GM10248 (cell line): Measurements from ENCODE around the gene SPOCK3.
"Not testable (repeated sequence)": the region's sequence is repeated elsewhere in the genome, so short reads cannot be mapped to it uniquely, and the experiment has no call there.

Experiments used
- CTCF ChIA-PET: fragments of 300-600 bp; sonication (Branson Sonifier 250); formaldehyde crosslinking; extraction: SDS; loops from one replicate; lab custom pipeline; 2021; ENCODE audit warnings: antibody characterized with exemption; lab: Yijun Ruan, JAX
- POLR2A ChIA-PET: fragments of 350-650 bp; sonication (Branson Sonifier 250); formaldehyde crosslinking; extraction: SDS; loops from one replicate; lab custom pipeline; 2020; ENCODE audit warnings: antibody characterized with exemption; lab: Yijun Ruan, JAX
- DNase-seq: peaks from one replicate; pipeline ENCODE4 v3.0.0; 2012; ENCODE audit errors: extremely low spot score
- CTCF ChIP-seq: IDR thresholded peaks from 2 replicates; pipeline ENCODE4 v1.5.1; 2012; ENCODE audit warnings: mild to moderate bottlenecking, low read depth; ENCODE audit errors: extremely low read depth, missing control alignments, control extremely low read depth

SPOCK3 gene

GRCh38 chr4:166726832-166727231 is 507.5 kb downstream of the SPOCK3 start:
- ChIA-PET POLR2A (no interaction called here), CTCF (no interaction called here)
- no peak for TF ChIP-seq CTCF
- DNase-seq, result no peak

GRCh38 chr4:166724369-166724768 is 509.9 kb downstream of the SPOCK3 start:
- no peak for TF ChIP-seq CTCF
- POLR2A ChIA-PET, result no interaction called here
- CTCF ChIA-PET, result no interaction called here
- DNase-seq, result no peak

GRCh38 chr4:166723532-166724140 is 510.7 kb downstream of the SPOCK3 start:
- ChIA-PET POLR2A (no interaction called here), CTCF (no interaction called here)
- no peak for DNase-seq
- TF ChIP-seq CTCF, result no peak

- POLR2A ChIA-PET, result not testable (repeated sequence)
- CTCF ChIA-PET, result interaction anchor here (1.0 kb wide), 1 partner anchor 15 kb away, joined by 4 read pairs; no protein-coding TSS in a partner anchor
These were observed 518.3 kb downstream of the SPOCK3 start for GRCh38 chr4:166715748-166716713.

GRCh38 chr4:166700592-166700991 is 533.7 kb downstream of the SPOCK3 start:
- CTCF ChIA-PET, result no interaction called here
- POLR2A ChIA-PET, result no interaction called here
- DNase-seq, result no peak
- TF ChIP-seq CTCF, result no peak

More at GRCh38 chr4:166715748-166716713, 518.3 kb downstream of the SPOCK3 start:
- not testable (repeated sequence) for DNase-seq

- DNase-seq, result no peak
- CTCF ChIA-PET, result no interaction called here
- POLR2A ChIA-PET, result no interaction called here
- no peak for TF ChIP-seq CTCF
These were observed 545.5 kb downstream of the SPOCK3 start for GRCh38 chr4:166688835-166689234.

GRCh38 chr4:166687828-166688227 is 546.5 kb downstream of the SPOCK3 start:
- ChIA-PET CTCF (no interaction called here), POLR2A (no interaction called here)
- no peak for TF ChIP-seq CTCF
- no peak for DNase-seq
